ENCODE results near the gene KRT14.
"Not testable (repeated sequence)": the region's sequence is repeated elsewhere in the genome, so short reads cannot be mapped to it uniquely, and the experiment has no call there.

Gene KRT14

GRCh38 chr17:41620583-41621434, 34.1 kb upstream of the KRT14 start:
- Histone ChIP-seq H3K27me3 (ENCODE audit: control insufficient read depth, insufficient read depth, low read length) (no peaks in the 10 kb centered on the region), H3K9me3 (ENCODE audit: control insufficient read depth, low read depth, low read length) (no peaks in the 10 kb centered on the region), H3K36me3 (ENCODE audit: control insufficient read depth, low read depth, low read length) (no peaks in the 10 kb centered on the region), H3K4me3 (ENCODE audit: low read length) (no peak overlapping the region), H3K9ac (ENCODE audit: low read length) (no peak overlapping the region), H3K4me1 (ENCODE audit: control insufficient read depth, low read depth, low read length) (no peaks in the 10 kb centered on the region), H3K27ac (ENCODE audit: low read length) (no peak overlapping the region)

- H3K9ac ChIP-seq (ENCODE audit: low read length); H3K36me3 ChIP-seq (ENCODE audit: control insufficient read depth, low read depth, low read length); H3K27me3 ChIP-seq (ENCODE audit: control insufficient read depth, insufficient read depth, low read length); H3K9me3 ChIP-seq (ENCODE audit: control insufficient read depth, low read depth, low read length); H3K4me1 ChIP-seq (ENCODE audit: control insufficient read depth, low read depth, low read length); H3K27ac ChIP-seq (ENCODE audit: low read length); H3K4me3 ChIP-seq (ENCODE audit: low read length): not testable (repeated sequence)
Measured at GRCh38 chr17:41619927-41620582, 33.4 kb upstream of the KRT14 start.

GRCh38 chr17:41619036-41619926, 32.6 kb upstream of the KRT14 start:
- H3K9me3 ChIP-seq (ENCODE audit: control insufficient read depth, low read depth, low read length), result no peaks in the 10 kb centered on the region
- H3K36me3 ChIP-seq (ENCODE audit: control insufficient read depth, low read depth, low read length), result no peaks in the 10 kb centered on the region
- no peaks in the 10 kb centered on the region for H3K4me1 ChIP-seq (ENCODE audit: control insufficient read depth, low read depth, low read length)
- no peak overlapping the region for H3K27ac ChIP-seq (ENCODE audit: low read length)
- no peak overlapping the region for H3K4me3 ChIP-seq (ENCODE audit: low read length)
- no peaks in the 10 kb centered on the region for H3K27me3 ChIP-seq (ENCODE audit: control insufficient read depth, insufficient read depth, low read length)
- no peak overlapping the region for H3K9ac ChIP-seq (ENCODE audit: low read length)

- Histone ChIP-seq H3K27me3 (ENCODE audit: control insufficient read depth, insufficient read depth, low read length) (no peaks in the 10 kb centered on the region), H3K9me3 (ENCODE audit: control insufficient read depth, low read depth, low read length) (no peaks in the 10 kb centered on the region), H3K27ac (ENCODE audit: low read length) (no peak overlapping the region), H3K36me3 (ENCODE audit: control insufficient read depth, low read depth, low read length) (no peaks in the 10 kb centered on the region), H3K4me1 (ENCODE audit: control insufficient read depth, low read depth, low read length) (no peaks in the 10 kb centered on the region), H3K4me3 (ENCODE audit: low read length) (no peak overlapping the region), H3K9ac (ENCODE audit: low read length) (no peak overlapping the region)
Measured at GRCh38 chr17:41618341-41619035, 31.8 kb upstream of the KRT14 start.

- H3K36me3 ChIP-seq (ENCODE audit: control insufficient read depth, low read depth, low read length), result no peaks in the 10 kb centered on the region
Measured at GRCh38 chr17:41617698-41618097, 31.0 kb upstream of the KRT14 start.

GRCh38 chr17:41617136-41617535, 30.4 kb upstream of the KRT14 start:
- H3K27ac ChIP-seq (ENCODE audit: low read length), result no peak overlapping the region
- no peak overlapping the region for H3K9ac ChIP-seq (ENCODE audit: low read length)
- no peaks in the 10 kb centered on the region for H3K27me3 ChIP-seq (ENCODE audit: control insufficient read depth, insufficient read depth, low read length)
- H3K9me3 ChIP-seq (ENCODE audit: control insufficient read depth, low read depth, low read length), result no peaks in the 10 kb centered on the region
- no peaks in the 10 kb centered on the region for H3K4me1 ChIP-seq (ENCODE audit: control insufficient read depth, low read depth, low read length)
- H3K36me3 ChIP-seq (ENCODE audit: control insufficient read depth, low read depth, low read length), result no peaks in the 10 kb centered on the region
- no peak overlapping the region for H3K4me3 ChIP-seq (ENCODE audit: low read length)

More at GRCh38 chr17:41617698-41618097, 31.0 kb upstream of the KRT14 start:
- H3K4me3 ChIP-seq (ENCODE audit: low read length), result no peak overlapping the region
- no peak overlapping the region for H3K27ac ChIP-seq (ENCODE audit: low read length)
- H3K9ac ChIP-seq (ENCODE audit: low read length), result no peak overlapping the region
- no peaks in the 10 kb centered on the region for H3K4me1 ChIP-seq (ENCODE audit: control insufficient read depth, low read depth, low read length)
- no peaks in the 10 kb centered on the region for H3K9me3 ChIP-seq (ENCODE audit: control insufficient read depth, low read depth, low read length)
- no peaks in the 10 kb centered on the region for H3K27me3 ChIP-seq (ENCODE audit: control insufficient read depth, insufficient read depth, low read length)

- H3K27me3 ChIP-seq (ENCODE audit: control insufficient read depth, insufficient read depth, low read length); H3K36me3 ChIP-seq (ENCODE audit: control insufficient read depth, low read depth, low read length); H3K9ac ChIP-seq (ENCODE audit: low read length); H3K4me3 ChIP-seq (ENCODE audit: low read length); H3K4me1 ChIP-seq (ENCODE audit: control insufficient read depth, low read depth, low read length); H3K9me3 ChIP-seq (ENCODE audit: control insufficient read depth, low read depth, low read length); H3K27ac ChIP-seq (ENCODE audit: low read length): not testable (repeated sequence)
Measured at GRCh38 chr17:41616486-41616885, 29.8 kb upstream of the KRT14 start.

- Histone ChIP-seq H3K36me3 (ENCODE audit: control insufficient read depth, low read depth, low read length) (no peaks in the 10 kb centered on the region), H3K4me1 (ENCODE audit: control insufficient read depth, low read depth, low read length) (no peaks in the 10 kb centered on the region), H3K4me3 (ENCODE audit: low read length) (no peak overlapping the region), H3K27ac (ENCODE audit: low read length) (no peak overlapping the region), H3K9ac (ENCODE audit: low read length) (no peak overlapping the region), H3K27me3 (ENCODE audit: control insufficient read depth, insufficient read depth, low read length) (no peaks in the 10 kb centered on the region), H3K9me3 (ENCODE audit: control insufficient read depth, low read depth, low read length) (no peaks in the 10 kb centered on the region)
Measured at GRCh38 chr17:41615454-41615853, 28.8 kb upstream of the KRT14 start.

GRCh38 chr17:41614767-41615166, 28.1 kb upstream of the KRT14 start:
- not testable (repeated sequence) for H3K27me3 ChIP-seq (ENCODE audit: control insufficient read depth, insufficient read depth, low read length); H3K4me3 ChIP-seq (ENCODE audit: low read length); H3K9ac ChIP-seq (ENCODE audit: low read length); H3K36me3 ChIP-seq (ENCODE audit: control insufficient read depth, low read depth, low read length); H3K27ac ChIP-seq (ENCODE audit: low read length); H3K4me1 ChIP-seq (ENCODE audit: control insufficient read depth, low read depth, low read length); H3K9me3 ChIP-seq (ENCODE audit: control insufficient read depth, low read depth, low read length)

- Histone ChIP-seq H3K9ac (ENCODE audit: low read length) (no peak overlapping the region), H3K27me3 (ENCODE audit: control insufficient read depth, insufficient read depth, low read length) (no peaks in the 10 kb centered on the region), H3K9me3 (ENCODE audit: control insufficient read depth, low read depth, low read length) (no peaks in the 10 kb centered on the region), H3K36me3 (ENCODE audit: control insufficient read depth, low read depth, low read length) (no peaks in the 10 kb centered on the region), H3K4me1 (ENCODE audit: control insufficient read depth, low read depth, low read length) (no peaks in the 10 kb centered on the region), H3K4me3 (ENCODE audit: low read length) (no peak overlapping the region), H3K27ac (ENCODE audit: low read length) (no peak overlapping the region)
Measured at GRCh38 chr17:41614098-41614497, 27.4 kb upstream of the KRT14 start.
